Smooth muscle cell (in vitro differentiated cells): ENCODE results near the gene L1CAM. TPM values are rescaled to one million over a fixed set of nuclear protein-coding genes. Genes with fewer than 3 reads are reported as not detected.

Experiments
- DNase-seq: peaks from one replicate; lab custom pipeline; 2025; ENCODE audit not compliant: unreplicated experiment; lab: John Stamatoyannopoulos, UW
- H2AFZ ChIP-seq: fragments of 200-600 bp; sonication (generic); 2 replicates; pipeline ENCODE4 v1.6.0; 2016; ENCODE audit warnings: antibody characterized with exemption, low read depth, mild to moderate bottlenecking
- H3F3A ChIP-seq: fragments of 200-600 bp; sonication (generic); 2 replicates; pipeline ENCODE4 v1.6.0; 2017; ENCODE audit warnings: antibody characterized with exemption, low read depth
- H3K27ac ChIP-seq: fragments of 200-600 bp; sonication (generic); 2 replicates; pipeline ENCODE4 v1.5.1; 2016; ENCODE audit warnings: low read depth, mild to moderate bottlenecking
- H3K27me3 ChIP-seq: fragments of 200-600 bp; sonication (generic); 2 replicates; pipeline ENCODE4 v1.6.1; 2016; ENCODE audit warnings: low read depth, mild to moderate bottlenecking
- H3K36me3 ChIP-seq: fragments of 200-600 bp; sonication (generic); 2 replicates; pipeline ENCODE4 v1.5.1; 2016; ENCODE audit warnings: low read depth
- H3K4me1 ChIP-seq: fragments of 200-600 bp; sonication (generic); 2 replicates; pipeline ENCODE4 v1.5.1; 2016; ENCODE audit warnings: low read depth
- H3K4me2 ChIP-seq: fragments of 200-600 bp; sonication (generic); 2 replicates; pipeline ENCODE4 v1.6.0; 2016; ENCODE audit warnings: mild to moderate bottlenecking
- H3K4me3 ChIP-seq: fragments of 200-600 bp; sonication (generic); 2 replicates; pipeline ENCODE4 v1.5.1; 2016; ENCODE audit warnings: mild to moderate bottlenecking
- H3K79me2 ChIP-seq: fragments of 200-600 bp; sonication (generic); 2 replicates; pipeline ENCODE4 v1.6.0; 2016; ENCODE audit warnings: low read depth, mild to moderate bottlenecking
- H3K9ac ChIP-seq: fragments of 200-600 bp; sonication (generic); 2 replicates; pipeline ENCODE4 v1.6.0; 2016; ENCODE audit warnings: low read depth
- H3K9me3 ChIP-seq: fragments of 200-600 bp; sonication (generic); replicated peaks from 2 replicates; pipeline ENCODE4 v1.5.1; 2016; ENCODE audit warnings: low read depth
- H4K20me1 ChIP-seq: fragments of 200-600 bp; sonication (generic); 2 replicates; pipeline ENCODE4 v1.6.0; 2016; ENCODE audit warnings: low read depth
- CTCF ChIP-seq: fragments of 200-600 bp; sonication (generic); IDR thresholded peaks from 2 replicates; pipeline ENCODE4 v1.5.1; 2017; ENCODE audit warnings: borderline replicate concordance, mild to moderate bottlenecking, antibody characterized with exemption; ENCODE audit not compliant: insufficient read depth, poor library complexity, severe bottlenecking
- WGBS: methylation state at CpG from one replicate; pipeline ENCODE4 v1.1.7; 2016; ENCODE audit warnings: low lambda C conversion rate; 5-methylcytosine and 5-hydroxymethylcytosine counted together
- polyA plus RNA-seq: library from polyadenylated mRNA; unstranded; fragments of >200 nt; fragmentation: Nextera tagmentation; extraction: Ambion mirVana; gene quantifications from 2 replicates; pipeline ENCODE4 v1.2.1, GENCODE V29; 2016
- total RNA-seq: library from RNA; depleted of rRNA; stranded (reverse); fragments of >200 nt; gene quantifications from 2 replicates; pipeline ENCODE4 v1.2.3, GENCODE V29; 2014

L1CAM gene
- total and polyA plus RNA-seq, 2 experiments from 2014 or later: 27.2 to 68.7 TPM

GRCh38 chrX:153816831-153817690, 68.9 kb downstream of the L1CAM start:
- no peaks in the 10 kb centered on the region for H4K20me1 ChIP-seq
- H3F3A ChIP-seq: no peaks in the 10 kb centered on the region
- WGBS: 88% methylated on average over 25 of the region's 25 CpGs
- H3K4me1 ChIP-seq: no peaks in the 10 kb centered on the region
- H3K79me2 ChIP-seq: no peaks in the 10 kb centered on the region
- H3K4me3 ChIP-seq: no peak overlapping the region
- no peaks in the 10 kb centered on the region for H3K27me3 ChIP-seq
- DNase-seq: no peak
- H3K4me2 ChIP-seq: no peak overlapping the region
- no peak overlapping the region for H3K9ac ChIP-seq
- TF ChIP-seq CTCF: no peak
- no peak overlapping the region for H2AFZ ChIP-seq
- H3K27ac ChIP-seq: no peak overlapping the region
- H3K9me3 ChIP-seq: no peaks in the 10 kb centered on the region
- no peaks in the 10 kb centered on the region for H3K36me3 ChIP-seq

GRCh38 chrX:153814591-153815315, 71.2 kb downstream of the L1CAM start:
- H3K79me2 ChIP-seq: no peaks in the 10 kb centered on the region
- no peaks in the 10 kb centered on the region for H4K20me1 ChIP-seq
- no peaks in the 10 kb centered on the region for H3K9me3 ChIP-seq
- no peak overlapping the region for H3K9ac ChIP-seq
- DNase-seq: no peak
- WGBS: 84% methylated on average over 19 of the region's 19 CpGs
- no peaks in the 10 kb centered on the region for H3K36me3 ChIP-seq
- no peak overlapping the region for H3K27ac ChIP-seq
- no peaks in the 10 kb centered on the region for H3K4me1 ChIP-seq
- no peaks in the 10 kb centered on the region for H3K27me3 ChIP-seq
- H3F3A ChIP-seq: no peaks in the 10 kb centered on the region
- no peak overlapping the region for H3K4me3 ChIP-seq
- no peak overlapping the region for H2AFZ ChIP-seq
- TF ChIP-seq CTCF: no peak
- no peak overlapping the region for H3K4me2 ChIP-seq

- no peak overlapping the region for H3K9ac ChIP-seq
- H3F3A ChIP-seq: no peaks in the 10 kb centered on the region
- no peaks in the 10 kb centered on the region for H3K79me2 ChIP-seq
- no peaks in the 10 kb centered on the region for H4K20me1 ChIP-seq
- H3K36me3 ChIP-seq: no peaks in the 10 kb centered on the region
- no peaks in the 10 kb centered on the region for H3K27me3 ChIP-seq
- H3K27ac ChIP-seq: no peak overlapping the region
- no peak overlapping the region for H3K4me2 ChIP-seq
- no peak for TF ChIP-seq CTCF
- no peaks in the 10 kb centered on the region for H3K9me3 ChIP-seq
- no peak overlapping the region for H2AFZ ChIP-seq
- no peak for DNase-seq
- H3K4me3 ChIP-seq: no peak overlapping the region
- no peaks in the 10 kb centered on the region for H3K4me1 ChIP-seq
- WGBS: 80% methylated on average over 5 of the region's 5 CpGs
Measured at GRCh38 chrX:153813161-153813560, 72.8 kb downstream of the L1CAM start.
